ENCODE results near the gene CDH23.

The CDH23 gene

DNA sequence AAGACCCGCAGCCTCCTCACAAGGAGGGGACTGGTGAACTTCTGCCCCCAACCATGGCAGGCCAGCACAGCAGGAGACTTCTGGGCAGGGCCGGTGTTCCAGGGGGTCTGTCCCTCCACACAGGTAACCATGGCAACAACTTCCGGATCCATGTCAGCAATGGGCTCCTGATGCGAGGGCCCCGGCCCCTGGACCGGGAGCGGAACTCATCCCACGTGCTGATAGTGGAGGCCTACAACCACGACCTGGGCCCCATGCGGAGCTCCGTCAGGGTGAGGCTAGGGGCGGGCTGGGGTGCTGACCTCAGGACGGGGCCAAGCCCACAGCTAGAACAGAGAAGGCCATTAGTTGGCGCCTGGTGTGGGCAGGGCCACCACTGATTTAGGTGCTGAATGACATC is 328.5 kb downstream of the CDH23 start:
- DNase-seq (ENCODE audit: low spot score) = no peak

DNA sequence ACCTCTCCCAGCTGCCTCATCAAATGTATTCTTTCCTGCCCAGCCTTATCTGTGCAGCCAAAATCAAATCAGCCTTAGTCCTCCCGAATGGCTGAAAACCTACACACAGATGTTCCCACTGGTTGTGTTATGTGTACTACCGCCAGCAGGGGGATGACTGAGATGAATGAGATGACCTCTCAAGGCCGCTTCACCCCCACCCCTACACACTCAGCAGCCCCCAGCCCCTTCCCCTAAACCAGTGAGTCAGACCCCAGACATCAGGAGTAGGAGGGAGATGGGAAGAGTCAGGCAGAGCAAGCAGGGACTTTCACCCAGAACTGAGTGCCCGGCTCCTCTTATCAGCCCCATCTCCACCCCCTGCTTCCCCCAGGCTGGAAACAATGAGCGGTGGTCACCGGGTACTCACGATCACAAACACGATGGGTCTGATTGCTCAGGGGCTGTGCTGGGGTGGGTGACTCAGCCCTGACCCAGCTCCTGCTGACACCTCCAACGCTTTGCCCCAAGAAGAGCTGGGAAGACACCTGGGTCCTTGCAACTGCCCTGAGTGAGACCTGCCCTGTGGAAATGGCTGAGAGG is 329.4 kb downstream of the CDH23 start:
- peak; percentile 10 for DNase-seq (ENCODE audit: low spot score)

DNA sequence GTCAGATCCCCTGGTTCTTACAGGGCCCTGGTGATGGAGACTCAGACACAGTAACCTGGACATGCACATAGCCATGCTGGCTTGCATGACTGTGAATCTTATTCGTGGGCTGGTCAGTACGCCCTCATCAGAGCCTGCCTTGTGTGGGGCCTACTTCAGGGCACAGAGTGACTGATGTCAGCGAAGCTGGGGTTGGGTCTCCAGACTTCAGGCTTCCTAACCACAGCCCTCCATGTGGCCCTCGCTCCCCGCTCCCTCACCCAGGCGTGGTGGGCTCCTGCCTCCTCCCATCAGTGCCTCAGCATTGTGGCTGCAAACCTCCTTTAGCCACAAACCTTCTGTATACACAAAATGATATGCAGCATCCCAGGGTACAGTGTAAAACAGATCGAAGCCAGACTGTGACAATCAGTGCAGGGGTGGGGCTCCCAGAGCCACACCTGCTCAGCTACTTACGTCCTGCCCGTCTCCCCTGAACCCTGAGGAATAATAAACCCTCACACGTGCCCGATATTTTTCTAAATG is 329.9 kb downstream of the CDH23 start:
- no peak for DNase-seq (ENCODE audit: low spot score)

- DNase-seq (ENCODE audit: low spot score) = no peak
Measured at GRCh38 chr10:71727105-71727737, 330.5 kb downstream of the CDH23 start.

GRCh38 chr10:71727738-71728737 is 331.3 kb downstream of the CDH23 start:
- peak; percentile 21 for DNase-seq (ENCODE audit: low spot score)

DNA sequence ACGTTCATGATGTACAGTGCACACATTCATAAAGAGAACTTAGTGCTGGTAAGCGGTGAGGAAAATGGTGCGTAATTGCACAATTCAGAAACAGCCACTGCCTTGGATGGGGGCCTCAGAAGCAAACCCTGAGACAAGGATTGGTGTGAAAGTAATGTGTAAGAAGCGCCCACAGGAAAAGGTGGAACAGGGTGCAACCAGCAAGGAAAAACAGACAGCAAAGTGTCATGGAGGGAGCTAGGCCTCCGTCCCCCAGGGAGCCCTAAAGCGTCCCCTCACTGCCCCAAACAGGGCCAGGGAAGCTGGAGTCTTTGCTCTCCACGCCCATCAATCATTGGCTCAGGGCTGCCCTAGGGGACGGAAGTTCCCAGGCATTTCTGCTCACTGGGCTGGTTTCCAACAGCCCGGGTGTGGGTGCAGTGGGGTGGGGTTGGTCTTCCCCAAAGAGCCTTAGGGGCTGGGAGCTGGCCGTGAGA is 332.5 kb downstream of the CDH23 start:
- DNase-seq (ENCODE audit: low spot score) = peak; percentile 43

- DNase-seq (ENCODE audit: low spot score) = no peak
Measured at GRCh38 chr10:71731791-71732190, 335.1 kb downstream of the CDH23 start.

DNA sequence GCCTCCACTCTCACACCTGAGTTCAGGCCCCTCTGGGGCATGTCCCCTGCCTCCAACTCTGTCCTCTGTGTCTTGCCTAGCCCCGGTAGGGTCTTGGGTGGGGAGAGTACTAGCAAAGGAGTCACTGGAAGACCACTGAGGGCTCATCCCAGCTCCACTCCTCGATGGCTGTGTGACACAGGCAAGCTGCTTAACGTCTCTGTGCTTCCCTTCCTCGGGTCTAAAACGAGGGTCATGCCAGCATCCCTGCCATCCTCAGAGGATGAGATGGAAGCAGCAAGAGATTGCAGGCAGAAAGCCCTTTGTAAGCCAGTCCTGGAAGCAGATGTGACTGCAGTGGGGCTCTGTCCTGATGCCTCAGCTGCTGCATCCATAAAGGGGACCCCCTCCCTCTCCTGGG is 338.1 kb downstream of the CDH23 start:
- no peak for DNase-seq (ENCODE audit: low spot score)

- no peak for DNase-seq (ENCODE audit: low spot score)
Measured at GRCh38 chr10:71735709-71736569, 339.2 kb downstream of the CDH23 start.

GRCh38 chr10:71736570-71736952 is 339.8 kb downstream of the CDH23 start:
- DNase-seq (ENCODE audit: low spot score) = no peak

- DNase-seq (ENCODE audit: low spot score) = no peak
Measured at GRCh38 chr10:71737001-71737833, 340.5 kb downstream of the CDH23 start.

DNA sequence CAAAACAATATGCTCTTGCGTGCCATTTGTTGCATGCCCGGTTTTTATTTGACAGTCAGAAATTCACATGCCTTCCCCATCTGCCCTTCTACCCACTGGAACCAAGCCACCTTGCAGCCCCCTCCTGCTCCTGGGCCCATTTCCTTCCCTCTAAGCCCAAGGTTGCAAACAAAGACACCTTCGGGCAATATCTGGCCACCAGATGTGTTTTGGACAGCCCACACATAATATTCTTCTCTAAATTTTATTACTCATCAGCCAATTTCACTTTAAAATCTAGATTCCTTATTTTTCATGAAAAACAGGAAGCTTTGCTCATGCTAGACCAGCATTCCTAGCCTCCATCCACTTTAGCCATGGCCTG is 341.1 kb downstream of the CDH23 start:
- no peak for DNase-seq (ENCODE audit: low spot score)

GRCh38 chr10:71739358-71739900 is 342.7 kb downstream of the CDH23 start:
- DNase-seq (ENCODE audit: low spot score) = no peak

DNA sequence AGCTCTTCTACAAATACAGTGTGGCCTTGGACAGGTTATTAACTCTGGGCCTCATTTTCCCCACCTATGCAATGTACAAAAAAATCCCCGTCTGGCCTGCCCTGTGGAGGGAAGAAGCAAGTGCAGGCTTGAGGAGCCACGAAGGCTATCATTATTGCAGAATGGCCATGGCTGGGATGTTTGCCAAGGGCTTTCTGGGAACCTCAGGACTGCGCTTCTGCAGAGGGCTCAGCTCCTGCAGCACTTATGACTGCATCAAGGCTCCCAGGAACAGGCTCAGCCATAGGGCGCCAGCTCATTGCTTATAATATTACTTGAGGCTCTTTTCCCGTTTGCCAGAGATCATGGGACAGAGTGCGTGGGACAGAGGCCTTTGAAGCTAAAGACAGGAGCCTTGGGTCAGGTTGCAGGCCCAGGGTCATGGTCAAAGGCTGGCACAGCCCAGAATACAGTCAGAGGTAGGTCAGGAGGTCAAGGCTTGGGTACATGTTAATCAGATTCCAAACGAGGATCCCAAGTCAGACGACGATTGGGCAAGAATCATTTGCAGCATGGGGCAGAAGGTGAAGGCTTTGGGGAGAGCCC is 343.4 kb downstream of the CDH23 start:
- DNase-seq (ENCODE audit: low spot score) = no peak

DNA sequence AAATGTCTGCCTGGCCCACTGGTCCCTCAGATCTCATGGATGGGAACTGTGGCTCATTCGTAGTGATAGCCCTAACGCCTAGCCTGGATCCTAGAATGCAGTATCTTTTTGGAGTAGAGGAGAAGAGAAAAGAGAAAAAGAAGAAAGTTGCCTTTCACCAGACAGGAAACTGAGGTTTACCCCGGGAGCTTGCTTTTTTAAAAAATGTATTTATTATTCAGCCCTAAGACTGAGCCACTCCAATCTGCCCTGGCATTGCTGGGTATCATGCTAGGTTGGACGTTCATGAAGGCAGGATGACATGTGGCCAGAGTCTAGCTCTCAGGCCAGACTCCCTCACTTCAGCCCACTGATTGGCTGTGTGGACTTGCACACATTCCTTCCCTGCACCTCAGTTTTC is 344.3 kb downstream of the CDH23 start:
- DNase-seq (ENCODE audit: low spot score) = no peak

GRCh38 chr10:71741671-71742070 is 345.0 kb downstream of the CDH23 start:
- no peak for DNase-seq (ENCODE audit: low spot score)

GRCh38 chr10:71742301-71743088 is 345.8 kb downstream of the CDH23 start:
- no peak for DNase-seq (ENCODE audit: low spot score)

DNA sequence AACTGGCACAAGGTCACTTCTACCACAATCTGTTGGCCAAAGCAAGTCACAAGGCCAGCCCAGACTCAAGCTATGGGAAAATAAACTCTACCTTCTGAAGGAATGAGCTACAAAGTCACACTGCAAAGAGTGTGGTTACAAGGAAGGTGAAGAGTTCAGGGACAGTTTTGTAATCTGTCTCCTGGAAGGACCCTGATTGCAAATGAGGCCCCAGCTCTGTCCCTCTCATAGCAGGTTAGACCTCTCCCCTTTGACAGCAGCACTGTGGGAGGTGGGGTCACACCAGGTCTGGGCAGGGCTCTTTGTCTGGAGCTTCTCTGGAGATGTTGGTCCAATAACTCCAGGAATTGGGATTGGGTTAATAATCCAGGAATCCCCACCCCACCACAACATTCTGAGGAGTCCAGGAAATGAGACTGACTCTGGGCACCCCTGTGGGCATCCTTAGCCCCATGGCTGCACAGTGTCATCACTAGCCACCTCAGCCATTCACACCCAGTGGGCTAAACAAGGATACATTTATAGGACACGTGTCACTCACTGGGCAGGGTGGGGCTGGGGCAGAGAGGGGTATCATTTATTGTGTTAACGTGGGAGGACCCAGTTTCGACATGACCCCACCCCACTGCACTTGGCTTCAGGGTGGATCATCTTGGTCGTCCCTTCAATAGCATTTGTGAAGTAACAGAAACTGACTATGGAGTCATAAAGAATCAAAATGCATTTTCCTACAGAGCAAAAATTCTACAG is 346.5 kb downstream of the CDH23 start:
- DNase-seq (ENCODE audit: low spot score) = no peak

DNA sequence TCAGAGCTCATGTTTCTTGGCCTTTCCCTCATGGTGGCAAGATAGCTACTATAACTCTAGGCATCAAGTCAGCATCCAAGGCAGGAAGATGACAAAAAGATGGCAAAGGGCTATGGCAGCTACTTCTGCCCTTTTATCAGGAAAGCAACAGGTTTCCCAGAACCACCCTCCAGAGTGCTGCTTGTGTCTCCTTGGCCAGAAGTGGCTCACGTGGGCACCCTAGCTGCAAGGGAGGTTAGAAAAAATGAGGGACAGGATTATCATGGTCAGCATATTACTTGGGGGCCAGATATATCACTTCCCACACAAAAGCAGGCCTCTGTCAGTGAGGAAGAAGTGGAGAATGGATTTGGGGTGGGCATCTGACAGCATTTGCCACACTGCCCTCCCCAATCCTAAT is 347.1 kb downstream of the CDH23 start:
- DNase-seq (ENCODE audit: low spot score) = no peak

Measured in kidney tubule cell (primary cell).